ENCODE data around the gene PALM2AKAP2. TPM values are rescaled to one million over a fixed set of nuclear protein-coding genes. Genes with fewer than 3 reads are reported as not detected.

Gene PALM2AKAP2
- total RNA-seq, 1 experiment from 2014 or later, result not detected

- H3K4me3 ChIP-seq (ENCODE audit: low read length), result no peak overlapping the region
- H3K27ac ChIP-seq (ENCODE audit: low read length), result no peak overlapping the region
- no peaks in the 10 kb centered on the region for H3K36me3 ChIP-seq (ENCODE audit: insufficient read depth, low read length)
- no peaks in the 10 kb centered on the region for H3K79me2 ChIP-seq (ENCODE audit: low read length)
- no peaks in the 10 kb centered on the region for H3K4me1 ChIP-seq (ENCODE audit: low read length)
- H2AFZ ChIP-seq (ENCODE audit: low read length), result no peak overlapping the region
- H3K27me3 ChIP-seq (ENCODE audit: low read length), result no peaks in the 10 kb centered on the region
- H3K9me3 ChIP-seq (ENCODE audit: low read length), result no peaks in the 10 kb centered on the region
- no peak overlapping the region for H3K4me2 ChIP-seq (ENCODE audit: low read depth, low read length, poor library complexity, severe bottlenecking)
- no peaks in the 10 kb centered on the region for H3K9me2 ChIP-seq (replicated peaks; ENCODE audit: insufficient read depth, low read length)
- no peak overlapping the region for H3K9ac ChIP-seq (ENCODE audit: low read length)
- DNase-seq, result no peak
- no peaks in the 10 kb centered on the region; the same call in 1 of the 2 replicates for H4K20me1 ChIP-seq (ENCODE audit: insufficient read depth, low read depth, low read length)
Measured at GRCh38 chr9:109776391-109776790, 3.6 kb upstream of the PALM2AKAP2 start.

GRCh38 chr9:109780453-109781033 lies 545 bp downstream of the PALM2AKAP2 start:
- H3K36me3 ChIP-seq (ENCODE audit: insufficient read depth, low read length), result no peaks in the 10 kb centered on the region
- no peak overlapping the region for H3K27ac ChIP-seq (ENCODE audit: low read length)
- H3K79me2 ChIP-seq (ENCODE audit: low read length), result no peaks in the 10 kb centered on the region
- H3K4me1 ChIP-seq (ENCODE audit: low read length), result no peaks in the 10 kb centered on the region
- no peaks in the 10 kb centered on the region for H3K9me2 ChIP-seq (replicated peaks; ENCODE audit: insufficient read depth, low read length)
- H3K4me3 ChIP-seq (ENCODE audit: low read length), result no peak overlapping the region
- H3K27me3 ChIP-seq (ENCODE audit: low read length), result no peaks in the 10 kb centered on the region
- H2AFZ ChIP-seq (ENCODE audit: low read length), result no peak overlapping the region
- H3K9me3 ChIP-seq (ENCODE audit: low read length), result no peaks in the 10 kb centered on the region
- no peak for DNase-seq
- H4K20me1 ChIP-seq (ENCODE audit: insufficient read depth, low read depth, low read length), result no peaks in the 10 kb centered on the region; the same call in 1 of the 2 replicates
- H3K4me2 ChIP-seq (ENCODE audit: low read depth, low read length, poor library complexity, severe bottlenecking), result no peak overlapping the region
- no peak overlapping the region for H3K9ac ChIP-seq (ENCODE audit: low read length)

GRCh38 chr9:109781086-109781485 lies 1.1 kb downstream of the PALM2AKAP2 start:
- no peak for DNase-seq
- no peaks in the 10 kb centered on the region for H3K79me2 ChIP-seq (ENCODE audit: low read length)
- no peaks in the 10 kb centered on the region for H3K27me3 ChIP-seq (ENCODE audit: low read length)
- H3K9ac ChIP-seq (ENCODE audit: low read length), result no peak overlapping the region
- H2AFZ ChIP-seq (ENCODE audit: low read length), result no peak overlapping the region
- no peaks in the 10 kb centered on the region for H3K4me1 ChIP-seq (ENCODE audit: low read length)
- H3K9me2 ChIP-seq (replicated peaks; ENCODE audit: insufficient read depth, low read length), result no peaks in the 10 kb centered on the region
- no peaks in the 10 kb centered on the region for H3K9me3 ChIP-seq (ENCODE audit: low read length)
- H3K36me3 ChIP-seq (ENCODE audit: insufficient read depth, low read length), result no peaks in the 10 kb centered on the region
- no peaks in the 10 kb centered on the region; the same call in 1 of the 2 replicates for H4K20me1 ChIP-seq (ENCODE audit: insufficient read depth, low read depth, low read length)
- no peak overlapping the region for H3K27ac ChIP-seq (ENCODE audit: low read length)
- no peak overlapping the region for H3K4me3 ChIP-seq (ENCODE audit: low read length)
- no peak overlapping the region for H3K4me2 ChIP-seq (ENCODE audit: low read depth, low read length, poor library complexity, severe bottlenecking)

GRCh38 chr9:109781541-109782197 lies 1.7 kb downstream of the PALM2AKAP2 start:
- H3K27me3 ChIP-seq (ENCODE audit: low read length), result no peaks in the 10 kb centered on the region
- no peaks in the 10 kb centered on the region for H3K4me1 ChIP-seq (ENCODE audit: low read length)
- no peak for DNase-seq
- no peaks in the 10 kb centered on the region for H3K9me3 ChIP-seq (ENCODE audit: low read length)
- H3K9me2 ChIP-seq (replicated peaks; ENCODE audit: insufficient read depth, low read length), result no peaks in the 10 kb centered on the region
- H3K79me2 ChIP-seq (ENCODE audit: low read length), result no peaks in the 10 kb centered on the region
- H4K20me1 ChIP-seq (ENCODE audit: insufficient read depth, low read depth, low read length), result no peaks in the 10 kb centered on the region; the same call in 1 of the 2 replicates
- no peak overlapping the region for H3K27ac ChIP-seq (ENCODE audit: low read length)
- H2AFZ ChIP-seq (ENCODE audit: low read length), result no peak overlapping the region
- H3K4me3 ChIP-seq (ENCODE audit: low read length), result no peak overlapping the region
- no peak overlapping the region for H3K4me2 ChIP-seq (ENCODE audit: low read depth, low read length, poor library complexity, severe bottlenecking)
- no peaks in the 10 kb centered on the region for H3K36me3 ChIP-seq (ENCODE audit: insufficient read depth, low read length)
- H3K9ac ChIP-seq (ENCODE audit: low read length), result no peak overlapping the region

- Histone ChIP-seq H3K27ac (ENCODE audit: low read length) (no peak overlapping the region), H2AFZ (ENCODE audit: low read length) (no peak overlapping the region), H3K9me3 (ENCODE audit: low read length) (no peaks in the 10 kb centered on the region)
Measured at GRCh38 chr9:109787735-109788134, 7.7 kb downstream of the PALM2AKAP2 start.

GRCh38 chr9:109789556-109789955 lies 9.6 kb downstream of the PALM2AKAP2 start:
- no peak for DNase-seq
- Histone ChIP-seq H3K36me3 (ENCODE audit: insufficient read depth, low read length) (no peaks in the 10 kb centered on the region), H3K27me3 (ENCODE audit: low read length) (no peaks in the 10 kb centered on the region), H3K4me1 (ENCODE audit: low read length) (no peaks in the 10 kb centered on the region), H3K9me2 (replicated peaks; ENCODE audit: insufficient read depth, low read length) (no peaks in the 10 kb centered on the region), H3K9me3 (ENCODE audit: low read length) (no peaks in the 10 kb centered on the region), H3K4me2 (ENCODE audit: low read depth, low read length, poor library complexity, severe bottlenecking) (no peak overlapping the region), H3K79me2 (ENCODE audit: low read length) (no peaks in the 10 kb centered on the region), H3K4me3 (ENCODE audit: low read length) (no peak overlapping the region), H3K9ac (ENCODE audit: low read length) (no peak overlapping the region), H2AFZ (ENCODE audit: low read length) (no peak overlapping the region), H4K20me1 (ENCODE audit: insufficient read depth, low read depth, low read length) (no peaks in the 10 kb centered on the region), H3K27ac (ENCODE audit: low read length) (no peak overlapping the region)

More at GRCh38 chr9:109787735-109788134, 7.7 kb downstream of the PALM2AKAP2 start:
- Histone ChIP-seq H4K20me1 (ENCODE audit: insufficient read depth, low read depth, low read length) (no peaks in the 10 kb centered on the region), H3K27me3 (ENCODE audit: low read length) (no peaks in the 10 kb centered on the region), H3K4me1 (ENCODE audit: low read length) (no peaks in the 10 kb centered on the region), H3K79me2 (ENCODE audit: low read length) (no peaks in the 10 kb centered on the region), H3K4me3 (ENCODE audit: low read length) (no peak overlapping the region), H3K4me2 (ENCODE audit: low read depth, low read length, poor library complexity, severe bottlenecking) (no peak overlapping the region), H3K9ac (ENCODE audit: low read length) (no peak overlapping the region), H3K9me2 (replicated peaks; ENCODE audit: insufficient read depth, low read length) (no peaks in the 10 kb centered on the region), H3K36me3 (ENCODE audit: insufficient read depth, low read length) (no peaks in the 10 kb centered on the region)
- no peak for DNase-seq

GRCh38 chr9:109789971-109790370 lies 10.0 kb downstream of the PALM2AKAP2 start:
- Histone ChIP-seq H3K9me3 (ENCODE audit: low read length) (no peaks in the 10 kb centered on the region), H3K4me1 (ENCODE audit: low read length) (no peaks in the 10 kb centered on the region), H3K4me2 (ENCODE audit: low read depth, low read length, poor library complexity, severe bottlenecking) (no peak overlapping the region), H3K27me3 (ENCODE audit: low read length) (no peaks in the 10 kb centered on the region), H2AFZ (ENCODE audit: low read length) (no peak overlapping the region), H3K9me2 (replicated peaks; ENCODE audit: insufficient read depth, low read length) (no peaks in the 10 kb centered on the region), H4K20me1 (ENCODE audit: insufficient read depth, low read depth, low read length) (no peaks in the 10 kb centered on the region), H3K4me3 (ENCODE audit: low read length) (no peak overlapping the region), H3K36me3 (ENCODE audit: insufficient read depth, low read length) (no peaks in the 10 kb centered on the region), H3K9ac (ENCODE audit: low read length) (no peak overlapping the region), H3K79me2 (ENCODE audit: low read length) (no peaks in the 10 kb centered on the region), H3K27ac (ENCODE audit: low read length) (no peak overlapping the region)
- DNase-seq, result no peak

- H3K9me3 ChIP-seq (ENCODE audit: low read length), result no peaks in the 10 kb centered on the region
- H3K4me2 ChIP-seq (ENCODE audit: low read depth, low read length, poor library complexity, severe bottlenecking), result no peak overlapping the region
- H3K4me1 ChIP-seq (ENCODE audit: low read length), result no peaks in the 10 kb centered on the region
- no peak overlapping the region for H3K27ac ChIP-seq (ENCODE audit: low read length)
- H3K9me2 ChIP-seq (replicated peaks; ENCODE audit: insufficient read depth, low read length), result no peaks in the 10 kb centered on the region
- no peaks in the 10 kb centered on the region for H4K20me1 ChIP-seq (ENCODE audit: insufficient read depth, low read depth, low read length)
- H3K9ac ChIP-seq (ENCODE audit: low read length), result no peak overlapping the region
- H2AFZ ChIP-seq (ENCODE audit: low read length), result no peak overlapping the region
- H3K4me3 ChIP-seq (ENCODE audit: low read length), result no peak overlapping the region
- no peaks in the 10 kb centered on the region for H3K27me3 ChIP-seq (ENCODE audit: low read length)
- DNase-seq, result no peak
- H3K79me2 ChIP-seq (ENCODE audit: low read length), result no peaks in the 10 kb centered on the region
- H3K36me3 ChIP-seq (ENCODE audit: insufficient read depth, low read length), result no peaks in the 10 kb centered on the region
Measured at GRCh38 chr9:109791003-109791677, 11.1 kb downstream of the PALM2AKAP2 start.

Data from Karpas-422 (cell line).